ENCODE results near the gene CETP. TPM values are rescaled to one million over a fixed set of nuclear protein-coding genes. Genes with fewer than 3 reads are reported as not detected.

Gene CETP
- total and polyA plus RNA-seq, 2 of the 13 experiments (the other 11 are each of a cell fraction or from before 2014, with no cell fraction given): 0.31 to 9.8 TPM

DNA sequence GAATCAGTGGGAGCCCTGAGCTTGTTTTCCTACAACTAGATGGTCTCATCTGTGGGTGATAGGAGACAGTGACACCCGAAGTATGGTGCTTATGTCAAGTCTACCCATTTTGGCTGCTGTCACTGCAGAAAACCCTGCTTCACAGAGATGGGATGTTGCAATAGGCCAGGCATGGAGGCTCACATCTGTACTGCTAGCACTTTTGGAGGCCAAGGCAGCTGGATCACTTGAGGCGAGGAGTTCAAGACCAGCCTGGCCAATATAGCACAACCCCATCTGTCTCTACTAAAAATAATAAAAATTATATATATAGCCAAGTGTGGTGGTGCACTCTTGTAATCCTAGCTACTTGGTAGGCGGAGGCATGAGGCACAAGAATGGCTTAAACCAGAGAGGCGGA, 32.1 kb upstream of the CETP start:
- no TSS peak for BruUV-seq (replicated peaks)

DNA sequence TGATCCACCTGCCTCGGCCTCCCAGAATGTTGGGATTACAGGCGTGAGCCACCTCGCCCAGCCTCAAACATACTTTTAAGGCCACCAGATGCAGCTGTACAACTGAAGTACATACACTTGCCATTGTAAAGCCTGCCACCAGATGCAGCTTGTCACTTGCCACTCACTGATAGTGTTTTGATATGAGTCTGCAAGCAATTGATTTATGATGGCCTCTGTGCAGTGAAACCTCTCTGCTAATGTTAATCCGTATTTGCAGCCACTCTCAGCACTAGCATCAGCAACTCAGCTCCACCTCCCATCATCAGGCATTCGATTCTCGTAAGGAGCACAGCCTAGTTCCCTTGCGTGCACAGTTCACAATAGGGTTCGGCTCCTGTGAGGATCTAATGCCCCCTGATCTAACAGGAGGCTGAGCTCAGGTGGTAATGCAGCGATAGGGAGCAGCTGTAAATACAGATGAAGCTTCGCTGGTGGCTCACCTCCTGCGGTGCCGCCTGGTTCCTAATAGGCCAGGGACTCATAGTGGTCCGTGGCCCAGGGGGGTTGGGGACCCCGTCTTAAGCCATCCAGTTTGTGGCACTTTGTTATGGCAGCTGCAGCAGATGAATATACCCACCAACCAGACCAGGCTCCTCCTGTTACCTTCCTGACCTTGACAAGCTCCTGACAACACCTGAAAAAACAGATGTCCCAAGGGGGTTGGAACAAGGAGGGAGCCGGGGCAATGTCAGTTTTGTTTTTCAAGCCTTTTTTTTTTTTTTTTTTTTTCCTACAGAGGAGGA, 31.1 kb upstream of the CETP start:
- no peak overlapping the region for H2AFZ ChIP-seq (ENCODE audit: low read length)
- peaks cover 32% of the 10 kb centered on the region for H4K20me1 ChIP-seq (ENCODE audit: insufficient read depth, low read length)
- ChIA-PET CTCF (ENCODE audit: low intra/inter-chr PET ratio, low total read pairs) (no interaction called here), POLR2A (interaction anchor here (0.8 to 8.3 kb wide), 19 partner anchors 10 to 116 kb away, joined by 3 to 232 read pairs (median 6); no protein-coding TSS in a partner anchor)
- BruUV-seq (replicated peaks): no TSS peak
- intact Hi-C loops (cut with micrococcal nuclease; ENCODE audit: unreplicated experiment) (loop anchor here (5.0 kb wide), 2 partner anchors 58 to 118 kb away; no protein-coding TSS in a partner anchor), in situ Hi-C loops (cut with HindIII; ENCODE audit: extremely low pct_ligation_motif_present, low pct_unique_long_range_greater_than_20kb) (no loop called here)
- no peaks in the 10 kb centered on the region for H3K9me3 ChIP-seq (ENCODE audit: low read length)
- 97% methylated on average over 13 of the region's 15 CpGs for WGBS (ENCODE audit: low lambda C conversion rate)
- peak overlapping the region; percentile 80 for H3K27ac ChIP-seq (ENCODE audit: extremely low read length, insufficient read depth, low read length)
- H3K4me1 ChIP-seq (ENCODE audit: insufficient read depth, low read length): peaks cover 32% of the 10 kb centered on the region
- ATAC-seq: no peak
- peaks cover 36% of the 10 kb centered on the region for H3K79me2 ChIP-seq (ENCODE audit: insufficient read depth, low read length)
- H3K36me3 ChIP-seq (replicated peaks in 1 of 2; ENCODE audit: control insufficient read depth in 1 of 2, insufficient read depth in 2 of 2, low read length in 2 of 2): peaks cover 1 to 17% of the 10 kb centered on the region in 2 experiments; a peak in 3 of 5 replicates
- H3K9ac ChIP-seq (ENCODE audit: insufficient read depth, low read depth, low read length): peak overlapping the region; percentile 92
- H3K4me2 ChIP-seq (ENCODE audit: low read depth, low read length): peak overlapping the region; percentile 94
- no peak overlapping the region for H3K4me3 ChIP-seq (replicated peaks in 1 of 3; ENCODE audit: insufficient read depth in 1 of 3, low read depth in 2 of 3, low read length in 3 of 3)
- FAIRE-seq: no peak
- no peaks in the 10 kb centered on the region; a peak in 1 of 5 replicates for H3K27me3 ChIP-seq (ENCODE audit: control insufficient read depth in 1 of 2, insufficient read depth in 2 of 2, low read length in 2 of 2)
- DNase-seq (ENCODE audit: low spot score): no peak
- TF ChIP-seq ZNF33B (CRISPR knock-in tag; IDR thresholded peaks at IDR 0.05): 0 out of 2 replicates have a peak, but pooled peaks have one; percentile 41
- TF ChIP-seq, protein P1, sequence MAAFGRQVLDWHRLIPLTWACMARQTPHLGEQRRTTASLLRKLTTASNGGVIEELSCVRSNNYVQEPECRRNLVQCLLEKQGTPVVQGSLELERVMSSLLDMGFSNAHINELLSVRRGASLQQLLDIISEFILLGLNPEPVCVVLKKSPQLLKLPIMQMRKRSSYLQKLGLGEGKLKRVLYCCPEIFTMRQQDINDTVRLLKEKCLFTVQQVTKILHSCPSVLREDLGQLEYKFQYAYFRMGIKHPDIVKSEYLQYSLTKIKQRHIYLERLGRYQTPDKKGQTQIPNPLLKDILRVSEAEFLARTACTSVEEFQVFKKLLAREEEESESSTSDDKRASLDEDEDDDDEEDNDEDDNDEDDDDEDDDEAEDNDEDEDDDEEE (CRISPR knock-in tag; IDR thresholded peaks at IDR 0.05): 0 out of 2 replicates have a peak, but pooled peaks have one; percentile 34
- TF ChIP-seq MTA1 (CRISPR knock-in tag; IDR thresholded peaks at IDR 0.05; ENCODE audit: borderline replicate concordance): peak; percentile 59; the same call in 1 of the 2 replicates
- TF ChIP-seq, protein P2, sequence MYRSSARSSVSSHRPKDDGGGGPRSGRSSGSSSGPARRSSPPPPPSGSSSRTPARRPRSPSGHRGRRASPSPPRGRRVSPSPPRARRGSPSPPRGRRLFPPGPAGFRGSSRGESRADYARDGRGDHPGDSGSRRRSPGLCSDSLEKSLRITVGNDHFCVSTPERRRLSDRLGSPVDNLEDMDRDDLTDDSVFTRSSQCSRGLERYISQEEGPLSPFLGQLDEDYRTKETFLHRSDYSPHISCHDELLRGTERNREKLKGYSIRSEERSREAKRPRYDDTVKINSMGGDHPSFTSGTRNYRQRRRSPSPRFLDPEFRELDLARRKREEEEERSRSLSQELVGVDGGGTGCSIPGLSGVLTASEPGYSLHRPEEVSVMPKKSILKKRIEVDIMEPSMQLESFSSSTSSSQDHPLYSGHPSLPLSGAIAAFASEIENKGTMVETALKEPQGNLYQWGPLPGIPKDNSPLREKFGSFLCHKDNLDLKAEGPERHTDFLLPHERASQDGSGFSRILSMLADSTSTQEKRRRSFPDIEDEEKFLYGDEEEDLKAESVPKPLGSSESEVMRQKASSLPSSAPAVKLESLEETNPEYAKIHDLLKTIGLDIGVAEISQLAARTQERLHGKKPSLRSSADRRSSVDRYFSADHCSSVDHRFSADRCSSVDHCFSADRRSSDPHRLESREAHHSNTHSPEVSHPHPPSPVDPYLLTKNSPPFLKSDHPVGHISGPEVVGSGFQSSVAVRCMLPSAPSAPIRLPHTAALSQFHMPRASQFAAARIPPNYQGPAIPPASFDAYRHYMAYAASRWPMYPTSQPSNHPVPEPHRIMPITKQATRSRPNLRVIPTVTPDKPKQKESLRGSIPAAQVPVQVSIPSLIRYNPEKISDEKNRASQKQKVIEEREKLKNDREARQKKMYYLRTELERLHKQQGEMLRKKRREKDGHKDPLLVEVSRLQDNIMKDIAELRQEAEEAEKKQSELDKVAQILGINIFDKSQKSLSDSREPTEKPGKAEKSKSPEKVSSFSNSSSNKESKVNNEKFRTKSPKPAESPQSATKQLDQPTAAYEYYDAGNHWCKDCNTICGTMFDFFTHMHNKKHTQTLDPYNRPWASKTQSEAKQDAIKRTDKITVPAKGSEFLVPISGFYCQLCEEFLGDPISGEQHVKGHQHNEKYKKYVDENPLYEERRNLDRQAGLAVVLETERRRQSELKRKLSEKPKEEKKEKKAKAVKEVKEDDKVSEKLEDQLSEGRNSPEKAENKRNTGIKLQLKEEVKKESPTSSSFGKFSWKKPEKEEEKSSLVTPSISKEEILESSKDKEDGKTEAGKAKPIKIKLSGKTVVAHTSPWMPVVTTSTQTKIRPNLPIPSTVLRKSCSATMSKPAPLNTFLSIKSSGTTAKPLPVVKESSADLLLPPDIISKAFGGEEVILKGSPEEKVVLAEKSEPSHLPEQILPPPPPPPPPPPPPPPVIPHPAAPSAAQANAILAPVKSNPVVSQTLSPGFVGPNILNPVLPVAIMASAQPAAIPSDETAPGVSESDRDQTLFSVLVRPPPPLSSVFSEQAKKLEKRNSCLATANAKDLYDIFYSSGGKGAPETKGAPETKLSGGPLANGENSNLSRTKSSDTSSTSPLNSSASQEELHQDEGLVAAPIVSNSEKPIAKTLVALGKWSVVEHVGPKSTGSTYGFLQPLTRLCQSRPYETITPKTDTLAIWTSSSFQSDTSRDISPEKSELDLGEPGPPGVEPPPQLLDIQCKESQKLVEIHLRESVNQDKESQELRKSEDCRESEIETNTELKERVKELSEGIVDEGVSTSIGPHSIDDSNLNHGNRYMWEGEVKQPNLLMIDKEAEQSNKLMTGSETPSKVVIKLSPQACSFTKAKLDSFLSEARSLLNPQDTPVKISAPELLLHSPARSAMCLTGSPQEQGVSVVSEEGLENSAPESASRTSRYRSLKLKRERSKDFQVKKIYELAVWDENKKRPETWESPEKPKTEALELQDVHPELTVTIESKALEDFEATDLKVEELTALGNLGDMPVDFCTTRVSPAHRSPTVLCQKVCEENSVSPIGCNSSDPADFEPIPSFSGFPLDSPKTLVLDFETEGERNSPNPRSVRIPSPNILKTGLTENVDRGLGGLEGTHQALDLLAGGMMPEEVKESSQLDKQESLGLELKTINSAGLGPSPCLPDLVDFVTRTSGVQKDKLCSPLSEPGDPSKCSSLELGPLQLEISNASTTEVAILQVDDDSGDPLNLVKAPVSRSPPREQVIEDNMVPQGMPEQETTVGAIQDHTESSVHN (CRISPR knock-in tag; IDR thresholded peaks at IDR 0.05): 0 out of 2 replicates have a peak, but pooled peaks have one; percentile 20

More for the DNA sequence above, 32.1 kb upstream of the CETP start:
- in situ Hi-C loops (cut with HindIII; ENCODE audit: extremely low pct_ligation_motif_present, low pct_unique_long_range_greater_than_20kb) (no loop called here), intact Hi-C loops (cut with micrococcal nuclease; ENCODE audit: unreplicated experiment) (loop anchor here (5.0 kb wide), 2 partner anchors 57 to 117 kb away; no protein-coding TSS in a partner anchor)
- Histone ChIP-seq H3K27me3 (ENCODE audit: control insufficient read depth in 1 of 2, insufficient read depth in 2 of 2, low read length in 2 of 2) (no peaks in the 10 kb centered on the region; a peak in 1 of 5 replicates), H4K20me1 (ENCODE audit: insufficient read depth, low read length) (peaks cover 22% of the 10 kb centered on the region), H3K9me3 (ENCODE audit: low read length) (no peaks in the 10 kb centered on the region), H2AFZ (ENCODE audit: low read length) (no peak overlapping the region), H3K4me1 (ENCODE audit: insufficient read depth, low read length) (peaks cover 24% of the 10 kb centered on the region), H3K4me2 (ENCODE audit: low read depth, low read length) (no peak overlapping the region), H3K4me3 (replicated peaks in 1 of 3; ENCODE audit: insufficient read depth in 1 of 3, low read depth in 2 of 3, low read length in 3 of 3) (no peak overlapping the region), H3K79me2 (ENCODE audit: insufficient read depth, low read length) (peaks cover 26% of the 10 kb centered on the region), H3K9ac (ENCODE audit: insufficient read depth, low read depth, low read length) (no peak overlapping the region), H3K36me3 (replicated peaks in 1 of 2; ENCODE audit: control insufficient read depth in 1 of 2, insufficient read depth in 2 of 2, low read length in 2 of 2) (peaks cover 0 to 8% of the 10 kb centered on the region in 2 experiments; a peak in 1 of 5 replicates), H3K27ac (ENCODE audit: extremely low read length, insufficient read depth, low read length) (no peak overlapping the region)
- FAIRE-seq (no peak), DNase-seq (ENCODE audit: low spot score) (no peak), ATAC-seq (no peak)
- peak; percentile 60; the same call in 1 of the 2 replicates for TF ChIP-seq CEBPB (IDR thresholded peaks at IDR 0.05; ENCODE audit: borderline replicate concordance, low read depth, low read length)
- TF ChIP-seq ZBTB3 (CRISPR knock-in tag; IDR thresholded peaks at IDR 0.05; ENCODE audit: borderline replicate concordance, low read depth): no peak
- peak; percentile 48 for TF ChIP-seq CEBPG (CRISPR knock-in tag; IDR thresholded peaks at IDR 0.05)
- 96% methylated on average over 4 of the region's 4 CpGs for WGBS (ENCODE audit: low lambda C conversion rate)
- POLR2A ChIA-PET: interaction anchor here (0.6 to 8.3 kb wide), 3 partner anchors 9 to 1200 kb away, joined by 3 to 232 read pairs (median 57); partner anchors contain the start of gene CFAP20
- CTCF ChIA-PET (ENCODE audit: low intra/inter-chr PET ratio, low total read pairs): no interaction called here
